ENCODE measurements around the gene TPK1. TPM values are rescaled to one million over a fixed set of nuclear protein-coding genes. Genes with fewer than 3 reads are reported as not detected.

Gene TPK1
- total RNA-seq, 2 donors from 2014 or later: 4.5 to 5.1 TPM

DNA sequence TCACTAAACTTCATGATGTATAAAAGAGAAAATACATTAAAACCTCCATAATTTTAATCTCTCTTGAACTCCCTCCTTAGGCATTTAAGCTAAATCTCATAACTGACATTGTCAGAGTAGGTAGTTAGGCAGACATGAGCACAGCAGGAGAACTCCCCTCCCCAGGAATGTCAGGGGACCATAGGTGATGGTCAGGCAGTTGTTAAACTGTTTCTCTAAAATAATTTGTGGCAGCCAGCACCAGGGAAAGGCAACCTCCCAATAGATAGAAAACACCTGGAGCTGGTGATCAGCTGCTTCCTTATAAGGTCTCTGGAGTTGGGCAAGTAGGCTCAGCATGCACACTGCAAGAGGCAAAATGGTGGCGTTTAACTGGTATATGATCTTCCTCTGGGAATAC is 73.0 kb downstream of the TPK1 start:
- H3K9me3 ChIP-seq: no peaks in the 10 kb centered on the region
- no peaks in the 10 kb centered on the region for H3K36me3 ChIP-seq
- DNase-seq (ENCODE audit: low spot score): no peak
- TF ChIP-seq, protein P1, sequence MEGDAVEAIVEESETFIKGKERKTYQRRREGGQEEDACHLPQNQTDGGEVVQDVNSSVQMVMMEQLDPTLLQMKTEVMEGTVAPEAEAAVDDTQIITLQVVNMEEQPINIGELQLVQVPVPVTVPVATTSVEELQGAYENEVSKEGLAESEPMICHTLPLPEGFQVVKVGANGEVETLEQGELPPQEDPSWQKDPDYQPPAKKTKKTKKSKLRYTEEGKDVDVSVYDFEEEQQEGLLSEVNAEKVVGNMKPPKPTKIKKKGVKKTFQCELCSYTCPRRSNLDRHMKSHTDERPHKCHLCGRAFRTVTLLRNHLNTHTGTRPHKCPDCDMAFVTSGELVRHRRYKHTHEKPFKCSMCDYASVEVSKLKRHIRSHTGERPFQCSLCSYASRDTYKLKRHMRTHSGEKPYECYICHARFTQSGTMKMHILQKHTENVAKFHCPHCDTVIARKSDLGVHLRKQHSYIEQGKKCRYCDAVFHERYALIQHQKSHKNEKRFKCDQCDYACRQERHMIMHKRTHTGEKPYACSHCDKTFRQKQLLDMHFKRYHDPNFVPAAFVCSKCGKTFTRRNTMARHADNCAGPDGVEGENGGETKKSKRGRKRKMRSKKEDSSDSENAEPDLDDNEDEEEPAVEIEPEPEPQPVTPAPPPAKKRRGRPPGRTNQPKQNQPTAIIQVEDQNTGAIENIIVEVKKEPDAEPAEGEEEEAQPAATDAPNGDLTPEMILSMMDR (IDR thresholded peaks at IDR 0.05): no peak
- TF ChIP-seq POLR2AphosphoS5 (IDR thresholded peaks at IDR 0.05) (no peak), POLR2A (IDR thresholded peaks at IDR 0.05) (no peak)
- WGBS: 74% methylated on average over 1 of the region's 1 CpG
- H3K27me3 ChIP-seq (replicated peaks; ENCODE audit: insufficient read depth): no peaks in the 10 kb centered on the region
- H3K4me1 ChIP-seq (replicated peaks): no peaks in the 10 kb centered on the region
- no peak overlapping the region for H3K27ac ChIP-seq
- intact Hi-C loops (cut with DNase I): no loop called here
- no peak overlapping the region for H3K4me3 ChIP-seq

DNA sequence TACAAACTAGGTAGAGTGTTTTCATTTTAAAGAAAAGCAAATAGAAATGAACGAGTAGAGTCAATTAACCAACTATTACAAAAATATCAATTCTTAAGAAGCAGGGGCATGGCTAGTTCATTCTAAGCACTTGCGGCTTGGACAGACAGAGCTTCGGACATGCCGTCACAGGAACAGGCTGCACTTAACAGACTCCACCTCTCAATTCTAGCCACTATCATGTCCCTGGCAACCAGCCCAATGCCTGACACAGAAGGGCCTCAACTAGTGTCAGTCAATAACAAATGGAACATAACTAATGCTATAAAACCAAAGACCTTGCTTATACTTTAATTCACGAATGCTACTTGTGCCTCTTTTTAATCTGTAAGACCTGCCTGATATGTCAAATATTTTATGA is 74.4 kb downstream of the TPK1 start:
- H3K4me3 ChIP-seq: no peak overlapping the region
- H3K27me3 ChIP-seq (replicated peaks; ENCODE audit: insufficient read depth): no peaks in the 10 kb centered on the region
- no peak for DNase-seq (ENCODE audit: low spot score)
- no peak overlapping the region for H3K27ac ChIP-seq
- WGBS: 46% methylated on average over 5 of the region's 5 CpGs
- TF ChIP-seq POLR2AphosphoS5 (IDR thresholded peaks at IDR 0.05) (no peak), POLR2A (IDR thresholded peaks at IDR 0.05) (no peak)
- TF ChIP-seq, protein P1 (IDR thresholded peaks at IDR 0.05): no peak
- intact Hi-C loops (cut with DNase I): no loop called here
- no peaks in the 10 kb centered on the region for H3K4me1 ChIP-seq (replicated peaks)
- H3K9me3 ChIP-seq: no peaks in the 10 kb centered on the region
- H3K36me3 ChIP-seq: no peaks in the 10 kb centered on the region

DNA sequence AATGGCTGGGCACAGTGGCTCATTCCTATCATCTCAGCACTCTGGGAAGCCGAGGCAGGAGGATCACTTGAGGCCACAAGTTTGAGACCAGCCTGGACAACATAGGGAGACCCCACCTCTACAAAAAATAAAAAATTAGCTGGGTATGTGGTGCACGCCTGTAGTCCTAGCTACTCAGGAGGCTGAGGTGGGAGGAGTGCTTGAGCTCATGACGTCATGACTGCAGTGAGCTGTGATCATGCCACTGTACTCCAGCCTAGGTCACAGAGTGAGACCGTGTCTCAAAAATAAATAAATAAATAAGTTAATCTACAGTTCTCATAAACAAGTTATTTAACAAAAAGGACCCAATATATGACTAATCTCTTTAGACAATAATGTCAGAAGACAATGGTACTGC is 76.2 kb downstream of the TPK1 start:
- Histone ChIP-seq H3K4me3 (no peak overlapping the region), H3K4me1 (replicated peaks) (no peaks in the 10 kb centered on the region), H3K36me3 (no peaks in the 10 kb centered on the region), H3K27ac (no peak overlapping the region), H3K9me3 (no peaks in the 10 kb centered on the region), H3K27me3 (replicated peaks; ENCODE audit: insufficient read depth) (no peaks in the 10 kb centered on the region)
- 91% methylated on average over 4 of the region's 4 CpGs for WGBS
- intact Hi-C loops (cut with DNase I): no loop called here
- no peak for DNase-seq (ENCODE audit: low spot score)
- TF ChIP-seq, protein P1 (IDR thresholded peaks at IDR 0.05): no peak

DNA sequence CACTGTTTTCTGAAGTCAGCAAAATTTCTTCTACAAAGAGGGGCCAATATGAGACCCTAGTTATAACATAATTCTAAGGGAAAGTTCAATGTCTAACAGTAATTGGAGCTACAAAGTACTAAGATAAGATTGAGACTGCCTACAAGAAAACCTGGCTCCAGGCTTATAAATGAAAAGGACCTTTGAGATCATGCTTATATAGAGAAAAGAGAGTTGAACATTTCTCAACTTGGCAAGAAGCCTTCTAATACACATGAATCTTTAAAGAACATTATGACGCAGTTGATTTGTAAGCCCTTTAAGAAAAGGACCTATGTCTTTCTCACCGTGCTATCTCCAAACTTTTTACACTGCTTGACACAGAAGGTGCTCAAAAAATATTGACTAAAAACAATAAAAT is 87.9 kb downstream of the TPK1 start:
- WGBS: 76% methylated on average over 2 of the region's 2 CpGs
- H3K27me3 ChIP-seq (replicated peaks; ENCODE audit: insufficient read depth): no peaks in the 10 kb centered on the region

DNA sequence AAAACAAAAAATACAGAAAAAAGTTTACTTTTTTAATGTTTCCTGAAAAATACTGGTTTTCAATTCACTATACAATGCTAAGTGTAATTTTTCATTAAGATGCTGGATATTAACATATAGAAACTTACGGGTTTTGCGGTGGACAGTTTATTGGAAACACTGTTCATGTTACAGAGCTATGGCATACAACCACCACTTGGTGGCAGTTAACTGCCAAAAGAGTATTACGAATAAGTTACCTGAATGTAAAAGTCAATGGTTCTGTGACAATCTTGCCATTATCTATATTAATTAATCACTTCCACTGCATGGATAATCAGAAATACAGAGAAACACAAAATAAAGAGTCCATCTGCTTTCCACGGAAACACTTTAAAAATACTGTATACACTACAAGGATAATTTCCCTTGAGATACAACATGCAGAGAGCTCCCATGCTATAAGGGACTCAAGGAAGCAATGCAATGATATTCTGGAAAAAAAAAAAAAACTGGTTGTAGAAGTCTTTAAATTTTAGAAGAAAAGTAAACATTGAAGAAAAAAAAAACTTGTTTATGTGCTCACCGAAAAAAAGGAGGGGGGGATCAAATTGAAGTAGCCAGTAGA is 97.0 kb downstream of the TPK1 start:
- no peak overlapping the region for H3K4me3 ChIP-seq
- DNase-seq (ENCODE audit: low spot score): peak; percentile 6
- no peak for TF ChIP-seq POLR2A (IDR thresholded peaks at IDR 0.05)
- TF ChIP-seq, protein P1 (IDR thresholded peaks at IDR 0.05): peak in 3 of 4 experiments; percentile 13 to 61 (median 52)
- H3K9me3 ChIP-seq: no peaks in the 10 kb centered on the region
- no peaks in the 10 kb centered on the region for H3K36me3 ChIP-seq
- no peaks in the 10 kb centered on the region for H3K4me1 ChIP-seq (replicated peaks)
- intact Hi-C loops (cut with DNase I): loop anchor here (10.0 kb wide), 1 partner anchor 96 kb away; the partner anchor contains the start of gene TPK1
- H3K27me3 ChIP-seq (replicated peaks; ENCODE audit: insufficient read depth): no peaks in the 10 kb centered on the region
- no peak overlapping the region for H3K27ac ChIP-seq
- WGBS: 26% methylated on average over 5 of the region's 5 CpGs

More for the DNA sequence above, 87.9 kb downstream of the TPK1 start:
- Histone ChIP-seq H3K9me3 (no peaks in the 10 kb centered on the region), H3K27ac (no peak overlapping the region), H3K36me3 (no peaks in the 10 kb centered on the region), H3K4me3 (no peak overlapping the region), H3K4me1 (replicated peaks) (no peaks in the 10 kb centered on the region)
- TF ChIP-seq POLR2AphosphoS5 (IDR thresholded peaks at IDR 0.05) (no peak), POLR2A (IDR thresholded peaks at IDR 0.05) (no peak)
- TF ChIP-seq, protein P1 (IDR thresholded peaks at IDR 0.05): no peak
- no peak for DNase-seq (ENCODE audit: low spot score)
- intact Hi-C loops (cut with DNase I): no loop called here
